Nephron progenitor cell (in vitro differentiated cells): Measurements from ENCODE around the gene OR2Z1.
"Not testable (repeated sequence)": the region's sequence is repeated elsewhere in the genome, so short reads cannot be mapped to it uniquely, and the experiment has no call there.

Experiments used
- DNase-seq: peaks from one replicate; pipeline ENCODE4 v3.0.0; 2021
- H3K27ac Mint-ChIP-seq: 2 replicates; pipeline ENCODE4 v1.8.0; 2021; ENCODE audit warnings: mild to moderate bottlenecking, moderate library complexity, mixed read lengths
- H3K27me3 Mint-ChIP-seq: 2 replicates; pipeline ENCODE4 v1.8.0; 2021; ENCODE audit warnings: mild to moderate bottlenecking, low read depth, mixed read lengths; ENCODE audit not compliant: poor library complexity
- H3K36me3 Mint-ChIP-seq: 2 replicates; pipeline ENCODE4 v1.8.0; 2021; ENCODE audit warnings: low read depth, mixed read lengths
- H3K4me1 Mint-ChIP-seq: 2 replicates; pipeline ENCODE4 v1.8.0; 2021; ENCODE audit warnings: mixed read lengths
- H3K4me3 Mint-ChIP-seq: 2 replicates; pipeline ENCODE4 v1.8.0; 2021; ENCODE audit warnings: mild to moderate bottlenecking, moderate library complexity, mixed read lengths
- H3K9me3 Mint-ChIP-seq: 2 replicates; pipeline ENCODE4 v1.8.0; 2021; ENCODE audit warnings: mild to moderate bottlenecking, moderate library complexity, mixed read lengths
- TF ChIP-seq, protein P1 (sequence below): fragments of 200-600 bp; sonication (generic); IDR thresholded peaks from 2 replicates; pipeline ENCODE4 v1.5.0; 2021; ENCODE audit warnings: antibody characterized with exemption

The OR2Z1 gene

GRCh38 chr19:8705742-8706141 is 15.7 kb upstream of the OR2Z1 start:
- Mint-ChIP-seq H3K9me3 (peaks cover 5% of the 10 kb centered on the region), H3K27ac (no peak overlapping the region), H3K36me3 (no peaks in the 10 kb centered on the region), H3K4me3 (no peak overlapping the region), H3K27me3 (peaks cover 4% of the 10 kb centered on the region), H3K4me1 (no peaks in the 10 kb centered on the region)
- TF ChIP-seq, protein P1, sequence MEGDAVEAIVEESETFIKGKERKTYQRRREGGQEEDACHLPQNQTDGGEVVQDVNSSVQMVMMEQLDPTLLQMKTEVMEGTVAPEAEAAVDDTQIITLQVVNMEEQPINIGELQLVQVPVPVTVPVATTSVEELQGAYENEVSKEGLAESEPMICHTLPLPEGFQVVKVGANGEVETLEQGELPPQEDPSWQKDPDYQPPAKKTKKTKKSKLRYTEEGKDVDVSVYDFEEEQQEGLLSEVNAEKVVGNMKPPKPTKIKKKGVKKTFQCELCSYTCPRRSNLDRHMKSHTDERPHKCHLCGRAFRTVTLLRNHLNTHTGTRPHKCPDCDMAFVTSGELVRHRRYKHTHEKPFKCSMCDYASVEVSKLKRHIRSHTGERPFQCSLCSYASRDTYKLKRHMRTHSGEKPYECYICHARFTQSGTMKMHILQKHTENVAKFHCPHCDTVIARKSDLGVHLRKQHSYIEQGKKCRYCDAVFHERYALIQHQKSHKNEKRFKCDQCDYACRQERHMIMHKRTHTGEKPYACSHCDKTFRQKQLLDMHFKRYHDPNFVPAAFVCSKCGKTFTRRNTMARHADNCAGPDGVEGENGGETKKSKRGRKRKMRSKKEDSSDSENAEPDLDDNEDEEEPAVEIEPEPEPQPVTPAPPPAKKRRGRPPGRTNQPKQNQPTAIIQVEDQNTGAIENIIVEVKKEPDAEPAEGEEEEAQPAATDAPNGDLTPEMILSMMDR: no peak
- no peak for DNase-seq

DNA sequence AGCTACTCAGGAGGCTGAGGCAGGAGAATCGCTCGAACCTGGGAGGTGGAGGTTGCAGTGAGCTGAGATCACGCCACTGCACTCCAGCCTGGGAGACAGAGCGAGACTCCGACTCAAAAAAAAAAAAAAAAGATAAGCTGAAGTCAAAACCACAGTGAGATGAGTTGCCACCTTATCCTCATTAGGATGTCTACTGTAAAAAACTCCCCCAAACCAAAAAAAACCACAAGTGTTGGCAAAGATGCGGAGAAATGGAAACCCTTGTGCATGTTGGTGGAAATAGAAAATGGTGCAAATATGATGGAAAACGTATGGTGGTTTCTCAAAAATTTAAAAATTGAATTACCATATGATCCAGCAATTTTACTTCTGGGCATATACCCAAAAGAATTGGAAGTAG is 11.1 kb upstream of the OR2Z1 start:
- peaks cover 41% of the 10 kb centered on the region for H3K9me3 Mint-ChIP-seq
- H3K27ac Mint-ChIP-seq, H3K4me1 Mint-ChIP-seq, H3K27me3 Mint-ChIP-seq, DNase-seq, H3K36me3 Mint-ChIP-seq, H3K4me3 Mint-ChIP-seq: not testable (repeated sequence)

- H3K36me3 Mint-ChIP-seq: peaks cover 4% of the 10 kb centered on the region
- no peak for DNase-seq
- no peaks in the 10 kb centered on the region for H3K4me1 Mint-ChIP-seq
- TF ChIP-seq, protein P1: no peak
- peaks cover 3% of the 10 kb centered on the region for H3K27me3 Mint-ChIP-seq
- peaks cover 75% of the 10 kb centered on the region for H3K9me3 Mint-ChIP-seq
- no peak overlapping the region for H3K4me3 Mint-ChIP-seq
- H3K27ac Mint-ChIP-seq: no peak overlapping the region
Observed at GRCh38 chr19:8722032-8722431, 598 bp downstream of the OR2Z1 start.

- no peak for DNase-seq
- no peaks in the 10 kb centered on the region for H3K36me3 Mint-ChIP-seq
- H3K4me1 Mint-ChIP-seq: no peaks in the 10 kb centered on the region
- H3K27me3 Mint-ChIP-seq: peaks cover 3% of the 10 kb centered on the region
- TF ChIP-seq, protein P1: no peak
- H3K9me3 Mint-ChIP-seq: peaks cover 78% of the 10 kb centered on the region
- no peak overlapping the region for H3K4me3 Mint-ChIP-seq
- H3K27ac Mint-ChIP-seq: no peak overlapping the region
Observed at GRCh38 chr19:8724276-8724675, 2.8 kb downstream of the OR2Z1 start.

GRCh38 chr19:8731428-8732169 is 10.2 kb downstream of the OR2Z1 start:
- TF ChIP-seq, protein P1: no peak
- Mint-ChIP-seq H3K4me1 (no peaks in the 10 kb centered on the region), H3K4me3 (no peak overlapping the region), H3K9me3 (peaks cover 74% of the 10 kb centered on the region), H3K36me3 (no peaks in the 10 kb centered on the region), H3K27ac (no peak overlapping the region), H3K27me3 (no peaks in the 10 kb centered on the region)
- peak; percentile 30 for DNase-seq

- no peaks in the 10 kb centered on the region for H3K36me3 Mint-ChIP-seq
- TF ChIP-seq, protein P1: no peak
- no peak overlapping the region for H3K27ac Mint-ChIP-seq
- H3K27me3 Mint-ChIP-seq: no peaks in the 10 kb centered on the region
- no peak for DNase-seq
- H3K9me3 Mint-ChIP-seq: peaks cover 54% of the 10 kb centered on the region
- H3K4me1 Mint-ChIP-seq: no peaks in the 10 kb centered on the region
- H3K4me3 Mint-ChIP-seq: no peak overlapping the region
Observed at GRCh38 chr19:8738377-8738776, 16.9 kb downstream of the OR2Z1 start.

GRCh38 chr19:8739291-8740065 is 18.0 kb downstream of the OR2Z1 start:
- not testable (repeated sequence) for H3K4me3 Mint-ChIP-seq, H3K27me3 Mint-ChIP-seq, H3K4me1 Mint-ChIP-seq, H3K27ac Mint-ChIP-seq, DNase-seq, H3K36me3 Mint-ChIP-seq
- peaks cover 47% of the 10 kb centered on the region for H3K9me3 Mint-ChIP-seq

DNA sequence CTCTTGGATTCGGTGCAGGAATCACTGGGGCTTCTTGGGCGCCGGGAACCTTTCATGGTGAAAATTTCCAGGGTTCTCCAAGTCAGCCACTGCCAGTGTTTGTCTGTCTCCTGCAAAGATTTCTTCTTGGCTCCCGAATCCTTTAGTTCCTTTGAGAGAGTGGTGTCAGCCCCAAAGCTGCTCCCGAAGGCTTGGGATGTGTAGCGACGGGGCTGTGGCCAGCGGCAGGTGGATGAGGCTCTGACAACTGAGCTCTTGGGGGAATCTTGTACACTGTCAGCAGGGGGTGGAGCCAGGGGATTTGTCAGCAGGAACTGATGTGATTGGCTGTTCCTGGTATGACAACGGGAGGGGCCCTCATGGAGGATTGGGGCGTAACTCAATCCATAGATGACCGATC is 45.8 kb downstream of the OR2Z1 start:
- not testable (repeated sequence) for DNase-seq, H3K36me3 Mint-ChIP-seq, H3K27me3 Mint-ChIP-seq, H3K27ac Mint-ChIP-seq, H3K4me1 Mint-ChIP-seq, H3K4me3 Mint-ChIP-seq, H3K9me3 Mint-ChIP-seq

DNA sequence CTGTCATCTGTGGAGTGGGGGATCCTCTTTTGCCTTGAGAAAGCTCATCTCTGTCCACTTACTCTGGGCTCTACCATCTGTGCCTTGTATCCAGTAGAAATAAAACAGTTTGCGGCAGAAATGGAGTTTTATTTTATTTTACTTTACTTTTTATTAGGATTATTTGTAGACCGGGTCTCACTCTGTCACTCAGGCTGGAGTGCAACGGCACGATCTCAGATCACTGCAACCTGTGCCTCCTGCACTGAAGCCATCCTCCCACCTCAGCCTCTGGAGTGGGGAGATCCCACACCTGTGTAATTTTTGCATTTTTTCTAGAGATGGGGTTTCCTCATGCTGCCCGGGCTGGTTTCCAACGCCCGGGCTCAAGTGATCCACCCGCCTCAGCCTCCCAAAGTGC is 47.8 kb downstream of the OR2Z1 start:
- H3K27me3 Mint-ChIP-seq, DNase-seq, H3K27ac Mint-ChIP-seq, H3K4me3 Mint-ChIP-seq, H3K4me1 Mint-ChIP-seq, H3K36me3 Mint-ChIP-seq, H3K9me3 Mint-ChIP-seq: not testable (repeated sequence)
